SK-N-SH (cell line): ENCODE data around the gene SPOCK3. TPM values are rescaled to one million over a fixed set of nuclear protein-coding genes. Genes with fewer than 3 reads are reported as not detected.

Source experiments
- CTCF ChIA-PET: fragments of 300-600, 350-600 bp; formaldehyde crosslinking; extraction: SDS; loops from one replicate; lab custom pipeline; 2021; lab: Yijun Ruan, JAX
- POLR2A ChIA-PET: fragments of 350-600 bp; sonication (Branson Sonifier 250); formaldehyde crosslinking; extraction: SDS; loops from one replicate; lab custom pipeline; 2020; ENCODE audit warnings: antibody characterized with exemption, inconsistent platforms; lab: Yijun Ruan, JAX
- DNase-seq: peaks from one replicate; pipeline ENCODE4 v3.0.0; 2012
- H2AFZ ChIP-seq: fragments of 200-600 bp; sonication (generic); 2 replicates; pipeline ENCODE4 v1.8.1; 2016; ENCODE audit warnings: antibody characterized with exemption, mild to moderate bottlenecking, low read depth
- H3F3A ChIP-seq: fragments of 200-600 bp; sonication (generic); replicated peaks from 2 replicates; pipeline ENCODE3; 2016; ENCODE audit warnings: antibody characterized with exemption, mild to moderate bottlenecking; ENCODE audit not compliant: insufficient read depth
- H3K27ac ChIP-seq, 2 experiments: fragments of 200-500 bp in 1 of 2; fragments of 200-600 bp in 1 of 2; sonication (Bioruptor generic) in 1 of 2; sonication (generic), shearing (Covaris generic) in 1 of 2; 2 replicates each; pipeline versions ENCODE4 v1.5.1 to v1.6.1; 2014 to 2016; ENCODE audit warnings: low read depth in 2 of 2, inconsistent platforms in 1 of 2, low read length in 1 of 2, mild to moderate bottlenecking in 1 of 2, mixed read lengths in 1 of 2
- H3K27me3 ChIP-seq: fragments of 200-600 bp; sonication (generic), shearing (Covaris generic); 2 replicates; pipeline ENCODE4 v1.6.1; 2016; ENCODE audit warnings: mixed run types; ENCODE audit not compliant: insufficient read depth
- H3K36me3 ChIP-seq, 2 experiments: fragments of 200-500 bp in 1 of 2; fragments of 200-600 bp in 1 of 2; sonication (Bioruptor generic) in 1 of 2; sonication (generic) in 1 of 2; replicated peaks in 1 of 2; 2 replicates each; pipeline versions ENCODE3 to v1.5.1; 2014 to 2016; ENCODE audit warnings: low read length in 1 of 2, mild to moderate bottlenecking in 1 of 2; ENCODE audit not compliant: insufficient read depth in 2 of 2, control insufficient read depth in 1 of 2
- H3K4me1 ChIP-seq, 2 experiments: fragments of 200-500 bp in 1 of 2; fragments of 200-600 bp in 1 of 2; sonication (Bioruptor generic) in 1 of 2; sonication (generic), shearing (Covaris generic) in 1 of 2; 2 replicates each; pipeline versions ENCODE4 v1.5.1 to v1.6.1; 2014 to 2016; ENCODE audit warnings: low read depth in 1 of 2, low read length in 1 of 2, mixed run types in 1 of 2; ENCODE audit not compliant: insufficient read depth in 2 of 2, control insufficient read depth in 1 of 2
- H3K4me2 ChIP-seq: fragments of 200-600 bp; sonication (generic), shearing (Covaris generic); 2 replicates; pipeline ENCODE4 v1.6.1; 2017; ENCODE audit warnings: mixed run types
- H3K4me3 ChIP-seq, 2 experiments: fragments of 200-500 bp in 1 of 2; fragments of 200-600 bp in 1 of 2; sonication (Bioruptor generic) in 1 of 2; sonication (generic), shearing (Covaris generic) in 1 of 2; 2 replicates each; pipeline versions ENCODE4 v1.5.1 to v1.8.1; 2014 to 2016; ENCODE audit warnings: low read depth in 2 of 2, inconsistent platforms in 1 of 2, low read length in 1 of 2, mild to moderate bottlenecking in 1 of 2, mixed read lengths in 1 of 2, moderate library complexity in 1 of 2
- H3K79me2 ChIP-seq: fragments of 200-600 bp; sonication (generic); 2 replicates; pipeline ENCODE4 v1.8.1; 2017; ENCODE audit warnings: mild to moderate bottlenecking; ENCODE audit not compliant: insufficient read depth
- H3K9ac ChIP-seq: fragments of 200-600 bp; sonication (generic); 2 replicates; pipeline ENCODE4 v1.6.1; 2017; ENCODE audit warnings: mixed run types
- H3K9me2 ChIP-seq: fragments of 200-600 bp; sonication (generic); 2 replicates; pipeline ENCODE4 v1.6.1; 2017; ENCODE audit warnings: mixed run types
- H3K9me3 ChIP-seq: fragments of 200-600 bp; sonication (generic); 2 replicates; pipeline ENCODE4 v1.6.1; 2017; ENCODE audit warnings: mixed run types, mild to moderate bottlenecking, moderate library complexity
- H4K20me1 ChIP-seq: fragments of 200-600 bp; sonication (generic); 2 replicates; pipeline ENCODE4 v1.6.1; 2017; ENCODE audit warnings: mild to moderate bottlenecking, mixed run types; ENCODE audit not compliant: insufficient read depth
- GABPA ChIP-seq: IDR thresholded peaks from 2 replicates; pipeline ENCODE4 v1.4.0; 2012; ENCODE audit warnings: low read depth, mild to moderate bottlenecking
- GATA2 ChIP-seq: sonication (generic); formaldehyde crosslinking; IDR thresholded peaks from 2 replicates; pipeline ENCODE4 v1.5.0; 2020; ENCODE audit warnings: mild to moderate bottlenecking, missing genetic modification reagents
- MXI1 ChIP-seq: IDR thresholded peaks from 2 replicates; pipeline ENCODE4 v1.6.1; 2012; ENCODE audit warnings: mild to moderate bottlenecking, low read depth, low read length, improper control_type of control experiment
- RXRA ChIP-seq: IDR thresholded peaks from 2 replicates; pipeline ENCODE4 v1.4.0; 2012; ENCODE audit warnings: low read depth, mild to moderate bottlenecking, borderline replicate concordance
- WGBS: methylation state at CpG from one replicate; pipeline ENCODE4 v1.1.6; 2017; ENCODE audit warnings: low lambda C conversion rate; 5-methylcytosine and 5-hydroxymethylcytosine counted together
- polyA plus RNA-seq, 3 experiments: library from polyadenylated mRNA; depleted of rRNA; stranded (reverse); fragments of >200 nt; gene quantifications; 2 replicates each; pipeline ENCODE4 v1.2.3, GENCODE V29; 2012
- small RNA-seq, 7 experiments: library from RNA; depleted of rRNA; stranded (forward); fragments of <200 nt; gene quantifications; one replicate each; pipeline ENCODE3, GENCODE V24; 2012
- TF ChIP-seq, protein P1 (sequence below): IDR thresholded peaks from 2 replicates; pipeline ENCODE4; 2012
- TF ChIP-seq, protein P2 (sequence below): fragments of 150-350 bp; IDR thresholded peaks from 2 replicates; pipeline ENCODE4 v1.6.1; 2017; ENCODE audit warnings: antibody characterized with exemption, low read length, low read depth, borderline replicate concordance

Gene SPOCK3
- polyA plus RNA-seq, 1 of the 3 experiments (the other 2 are of a cell fraction) = not detected

DNA sequence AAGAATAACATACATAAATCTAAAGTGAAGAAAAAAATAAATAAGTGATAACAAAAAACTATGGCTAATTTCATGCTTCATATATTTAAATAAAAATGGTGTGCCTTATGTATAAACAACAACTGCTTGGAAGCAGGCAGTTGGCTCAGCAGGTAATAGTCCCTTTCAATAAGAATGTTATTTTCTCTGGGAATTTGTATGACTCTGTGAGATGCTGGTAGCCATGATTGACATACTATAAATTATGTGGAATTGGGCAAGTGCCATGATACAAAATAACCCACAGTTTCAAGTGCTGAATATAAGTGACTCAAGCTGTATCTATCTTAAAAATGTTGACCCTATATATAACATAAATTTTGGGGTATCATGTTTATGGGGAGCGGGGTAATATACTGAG lies 546.5 kb downstream of the SPOCK3 start:
- Histone ChIP-seq H3F3A (no peaks in the 10 kb centered on the region), H3K27ac (no peak overlapping the region), H3K9me2 (no peaks in the 10 kb centered on the region)
- TF ChIP-seq RXRA = no peak
- no peak for TF ChIP-seq GATA2
- no peak for TF ChIP-seq MXI1
- TF ChIP-seq, protein P1, sequence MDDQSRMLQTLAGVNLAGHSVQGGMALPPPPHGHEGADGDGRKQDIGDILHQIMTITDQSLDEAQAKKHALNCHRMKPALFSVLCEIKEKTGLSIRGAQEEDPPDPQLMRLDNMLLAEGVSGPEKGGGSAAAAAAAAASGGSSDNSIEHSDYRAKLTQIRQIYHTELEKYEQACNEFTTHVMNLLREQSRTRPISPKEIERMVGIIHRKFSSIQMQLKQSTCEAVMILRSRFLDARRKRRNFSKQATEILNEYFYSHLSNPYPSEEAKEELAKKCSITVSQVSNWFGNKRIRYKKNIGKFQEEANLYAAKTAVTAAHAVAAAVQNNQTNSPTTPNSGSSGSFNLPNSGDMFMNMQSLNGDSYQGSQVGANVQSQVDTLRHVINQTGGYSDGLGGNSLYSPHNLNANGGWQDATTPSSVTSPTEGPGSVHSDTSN = no peak
- no peak for TF ChIP-seq GABPA
- TF ChIP-seq, protein P2, sequence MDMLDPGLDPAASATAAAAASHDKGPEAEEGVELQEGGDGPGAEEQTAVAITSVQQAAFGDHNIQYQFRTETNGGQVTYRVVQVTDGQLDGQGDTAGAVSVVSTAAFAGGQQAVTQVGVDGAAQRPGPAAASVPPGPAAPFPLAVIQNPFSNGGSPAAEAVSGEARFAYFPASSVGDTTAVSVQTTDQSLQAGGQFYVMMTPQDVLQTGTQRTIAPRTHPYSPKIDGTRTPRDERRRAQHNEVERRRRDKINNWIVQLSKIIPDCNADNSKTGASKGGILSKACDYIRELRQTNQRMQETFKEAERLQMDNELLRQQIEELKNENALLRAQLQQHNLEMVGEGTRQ = no peak
- TF ChIP-seq, all 33 proteins: peak for 0
- H3K4me1 ChIP-seq = no peaks in the 10 kb centered on the region
- no peaks in the 10 kb centered on the region for H3K27me3 ChIP-seq
- H3K79me2 ChIP-seq = no peaks in the 10 kb centered on the region
- no peak overlapping the region for H3K4me3 ChIP-seq
- ChIA-PET POLR2A (no interaction called here), CTCF (no interaction called here)
- no peaks in the 10 kb centered on the region for H4K20me1 ChIP-seq
- H3K36me3 ChIP-seq = no peaks in the 10 kb centered on the region
- H3K9me3 ChIP-seq = no peaks in the 10 kb centered on the region
- no peak for DNase-seq
- no peak overlapping the region for H3K9ac ChIP-seq
- H2AFZ ChIP-seq = no peak overlapping the region
- no peak overlapping the region for H3K4me2 ChIP-seq
- 7% methylated on average over 1 of the region's 1 CpG for WGBS

Small RNA genes within 50 kb of the gene (small RNA-seq; reads per million reads assigned to genes)
- gene RNA5SP171 = 0 to 2.9 (median 0) reads per million in 7 experiments
